Measurements from ENCODE around the gene MICU1.

MICU1 gene

GRCh38 chr10:72323771-72324191, 302.1 kb downstream of the MICU1 start:
- no peak for DNase-seq

GRCh38 chr10:72323108-72323749, 302.6 kb downstream of the MICU1 start:
- no peak for DNase-seq

- peak; percentile 40 for DNase-seq
These were observed 303.4 kb downstream of the MICU1 start for GRCh38 chr10:72322280-72323058.

DNA sequence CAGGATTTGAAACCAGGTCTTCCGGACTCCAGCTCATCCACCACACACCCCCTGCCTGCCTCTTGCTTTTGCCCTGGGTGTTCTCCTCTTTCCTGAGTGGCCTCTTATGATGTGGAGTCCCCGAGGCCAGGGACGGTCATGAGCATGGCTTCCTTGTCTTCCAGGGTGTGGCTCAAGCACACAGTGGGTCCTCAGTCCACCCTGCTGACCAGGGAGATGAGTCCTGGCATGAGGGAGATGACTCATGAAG, 303.9 kb downstream of the MICU1 start:
- DNase-seq, result no peak

DNA sequence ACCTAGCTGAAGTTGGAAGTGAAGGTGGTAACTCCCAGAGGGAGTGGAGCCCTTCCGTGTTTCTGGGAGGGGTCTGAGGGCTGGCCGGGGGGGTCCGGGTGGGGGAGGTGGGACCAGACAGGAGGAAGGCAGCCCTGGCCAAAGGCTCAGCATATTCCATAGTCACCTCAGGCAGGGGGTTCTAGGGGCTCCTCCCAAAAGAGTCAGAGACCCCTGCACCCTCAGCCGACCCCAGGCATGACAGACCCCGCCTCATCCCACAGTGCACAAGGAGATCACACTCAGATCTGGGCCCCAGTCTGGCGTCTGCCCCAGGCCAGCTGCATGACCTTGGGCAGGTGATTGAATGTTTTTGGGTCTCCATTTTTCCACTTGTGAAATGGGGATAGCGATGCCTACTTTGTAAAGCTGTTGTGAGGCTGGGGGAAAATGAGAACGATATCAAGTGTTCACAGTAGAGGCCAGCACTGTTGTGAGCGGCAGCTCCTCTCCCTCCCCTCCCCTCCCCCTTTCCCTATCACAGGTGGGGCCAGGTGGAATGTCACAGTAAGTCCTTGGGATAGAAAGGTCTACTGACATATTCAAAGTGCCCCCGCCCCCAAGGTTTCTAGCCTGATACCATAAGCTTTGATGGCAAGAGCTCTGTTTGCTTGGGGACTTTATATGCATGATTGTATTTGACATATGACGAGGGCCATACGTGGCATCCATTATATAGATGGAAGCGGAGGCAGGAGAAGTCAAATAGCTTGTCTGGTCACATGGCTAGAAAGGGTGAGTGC, 304.4 kb downstream of the MICU1 start:
- no peak for DNase-seq

- peak; percentile 36 for DNase-seq
These were observed 305.1 kb downstream of the MICU1 start for GRCh38 chr10:72320676-72321247.

GRCh38 chr10:72319416-72320254, 306.2 kb downstream of the MICU1 start:
- peak; percentile 87 for DNase-seq

- DNase-seq, result no peak
These were observed 307.2 kb downstream of the MICU1 start for GRCh38 chr10:72318418-72319262.
